Prostate gland (tissue), 2 donors: ENCODE data around the gene NPR2.

ENCODE experiments used
- POLR2A ChIP-seq: fragments of 450-650 bp; IDR thresholded peaks from one replicate; pipeline ENCODE4 v1.6.1; 2016; ENCODE audit warnings: antibody characterized with exemption, mild to moderate bottlenecking
- POLR2AphosphoS5 ChIP-seq: sonication (generic); formaldehyde crosslinking; IDR thresholded peaks from one replicate; pipeline ENCODE4 v1.6.1; 2017; ENCODE audit warnings: antibody characterized with exemption
- TF ChIP-seq, protein P1 (sequence below), 4 experiments: fragments of 200-600 bp in 2 of 4; fragments of 450-650 bp in 2 of 4; sonication (generic) in 2 of 4; IDR thresholded peaks; 1 replicate in 3 of 4; 2 replicates in 1 of 4; pipeline ENCODE4 v1.5.1; 2016 to 2019; ENCODE audit warnings: antibody characterized with exemption in 4 of 4, mild to moderate bottlenecking in 2 of 4, moderate library complexity in 2 of 4

DNA sequence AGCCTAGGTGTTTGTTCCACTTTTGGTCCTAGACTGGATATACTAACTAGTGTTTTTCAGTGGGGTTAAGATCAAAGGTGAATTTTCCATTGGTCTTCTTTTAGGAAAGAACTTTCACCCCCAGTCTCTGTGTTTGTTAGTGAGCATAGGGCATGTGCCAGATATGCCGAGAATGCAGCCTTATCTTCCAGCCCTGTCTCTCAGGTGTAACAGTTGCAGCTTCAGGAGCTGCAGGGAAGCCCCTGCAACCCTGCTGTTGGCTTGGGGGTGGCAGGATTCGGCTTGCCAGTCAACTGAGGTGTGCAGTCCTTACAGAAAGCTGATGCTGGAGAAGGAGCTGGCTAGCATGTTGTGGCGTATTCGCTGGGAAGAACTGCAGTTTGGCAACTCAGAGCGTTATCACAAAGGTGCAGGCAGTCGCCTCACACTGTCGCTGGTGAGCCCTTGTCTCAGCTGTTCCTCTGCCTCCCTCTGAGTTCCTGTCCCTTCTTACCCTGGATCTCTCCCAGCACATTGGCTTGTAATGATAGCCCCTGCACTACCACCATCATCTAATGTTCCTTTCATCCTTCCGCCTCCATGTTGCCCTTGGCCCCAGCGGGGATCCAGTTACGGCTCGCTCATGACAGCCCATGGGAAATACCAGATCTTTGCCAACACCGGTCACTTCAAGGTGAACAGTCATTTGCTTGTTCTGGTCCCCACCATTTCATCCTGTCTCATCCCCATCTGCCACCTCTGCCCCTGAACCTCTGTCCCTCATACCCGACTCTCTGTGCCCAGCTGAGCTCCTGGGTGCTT, 10.1 kb downstream of the NPR2 start:
- TF ChIP-seq, protein P1, sequence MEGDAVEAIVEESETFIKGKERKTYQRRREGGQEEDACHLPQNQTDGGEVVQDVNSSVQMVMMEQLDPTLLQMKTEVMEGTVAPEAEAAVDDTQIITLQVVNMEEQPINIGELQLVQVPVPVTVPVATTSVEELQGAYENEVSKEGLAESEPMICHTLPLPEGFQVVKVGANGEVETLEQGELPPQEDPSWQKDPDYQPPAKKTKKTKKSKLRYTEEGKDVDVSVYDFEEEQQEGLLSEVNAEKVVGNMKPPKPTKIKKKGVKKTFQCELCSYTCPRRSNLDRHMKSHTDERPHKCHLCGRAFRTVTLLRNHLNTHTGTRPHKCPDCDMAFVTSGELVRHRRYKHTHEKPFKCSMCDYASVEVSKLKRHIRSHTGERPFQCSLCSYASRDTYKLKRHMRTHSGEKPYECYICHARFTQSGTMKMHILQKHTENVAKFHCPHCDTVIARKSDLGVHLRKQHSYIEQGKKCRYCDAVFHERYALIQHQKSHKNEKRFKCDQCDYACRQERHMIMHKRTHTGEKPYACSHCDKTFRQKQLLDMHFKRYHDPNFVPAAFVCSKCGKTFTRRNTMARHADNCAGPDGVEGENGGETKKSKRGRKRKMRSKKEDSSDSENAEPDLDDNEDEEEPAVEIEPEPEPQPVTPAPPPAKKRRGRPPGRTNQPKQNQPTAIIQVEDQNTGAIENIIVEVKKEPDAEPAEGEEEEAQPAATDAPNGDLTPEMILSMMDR (IDR thresholded peaks at IDR 0.05): no peak
- TF ChIP-seq POLR2A (no peak), POLR2AphosphoS5 (no peak)
